NB4 (cell line): ENCODE results near the gene CCDC187.

Experiments used
- DNase-seq: peaks from one replicate; pipeline ENCODE4 v3.0.0; 2010; ENCODE audit warnings: low read depth
- H3K4me3 ChIP-seq: one replicate; pipeline ENCODE4 v1.5.1; 2011; ENCODE audit warnings: mild to moderate bottlenecking, low read depth, low read length, moderate library complexity
- CTCF ChIP-seq: IDR thresholded peaks from one replicate; pipeline ENCODE4 v1.5.1; 2012; ENCODE audit warnings: low read depth, low read length
- MAX ChIP-seq: IDR thresholded peaks from 2 replicates; pipeline ENCODE4 v1.6.1; 2011; ENCODE audit warnings: low read depth, low read length
- MYC ChIP-seq: IDR thresholded peaks from 2 replicates; pipeline ENCODE4 v1.6.1; 2011; ENCODE audit warnings: low read depth, low read length
- POLR2A ChIP-seq: IDR thresholded peaks from 2 replicates; pipeline ENCODE4 v1.6.1; 2011; ENCODE audit warnings: mild to moderate bottlenecking; ENCODE audit not compliant: insufficient read length; ENCODE audit errors: extremely low read depth

CCDC187 gene

GRCh38 chr9:136344544-136345280 is 40.8 kb upstream of the CCDC187 start:
- no peak for DNase-seq
- no peak for TF ChIP-seq POLR2A
- H3K4me3 ChIP-seq: no peak overlapping the region

- H3K4me3 ChIP-seq: no peak overlapping the region
- TF ChIP-seq MYC (no peak), MAX (no peak), POLR2A (no peak), CTCF (no peak)
- DNase-seq: no peak
These were observed 40.0 kb upstream of the CCDC187 start for GRCh38 chr9:136343884-136344269.

GRCh38 chr9:136343121-136343883 is 39.4 kb upstream of the CCDC187 start:
- no peak overlapping the region for H3K4me3 ChIP-seq
- TF ChIP-seq MAX (no peak), CTCF (no peak), MYC (no peak), POLR2A (no peak)
- no peak for DNase-seq

- peak; percentile 88 for DNase-seq
- no peak overlapping the region for H3K4me3 ChIP-seq
- TF ChIP-seq CTCF: no peak
- peak; percentile 46; the same call in 1 of the 2 replicates for TF ChIP-seq MAX
- peak; percentile 31 for TF ChIP-seq POLR2A
- 0 out of 2 replicates have a peak, but pooled peaks have one; percentile 23 for TF ChIP-seq MYC
These were observed 38.6 kb upstream of the CCDC187 start for GRCh38 chr9:136342181-136343120.

- DNase-seq: no peak
- TF ChIP-seq MAX (no peak), POLR2A (no peak), MYC (no peak), CTCF (no peak)
- no peak overlapping the region for H3K4me3 ChIP-seq
These were observed 37.9 kb upstream of the CCDC187 start for GRCh38 chr9:136341769-136342168.
